SIG-M5 (cell line): ENCODE data around the gene SLC29A1.
"Not testable (repeated sequence)": the region's sequence is repeated elsewhere in the genome, so short reads cannot be mapped to it uniquely, and the experiment has no call there.

Experiments used
- DNase-seq: peaks from one replicate; lab custom pipeline; 2025; lab: John Stamatoyannopoulos, UW

The SLC29A1 gene

DNA sequence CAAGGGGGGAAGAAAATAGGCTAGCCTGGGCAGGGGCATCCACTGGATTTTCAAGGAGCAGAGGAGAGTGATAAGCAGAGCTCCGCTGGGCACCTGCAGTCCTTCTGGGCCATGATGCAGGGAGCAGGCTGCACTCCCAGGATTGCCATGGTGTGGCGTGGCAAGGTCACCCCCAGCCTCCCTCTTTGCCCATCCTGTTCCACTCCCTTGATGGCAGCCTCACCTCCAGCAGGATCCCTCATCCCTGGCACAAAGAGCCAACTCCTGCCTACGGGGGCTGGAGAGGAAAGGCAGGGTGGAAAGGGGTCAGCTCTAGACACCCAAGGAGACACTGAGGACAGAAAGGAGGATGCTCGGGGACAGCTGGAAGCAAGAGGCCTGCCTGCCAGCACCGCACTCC, 29.1 kb upstream of the SLC29A1 start:
- DNase-seq, result no peak

DNA sequence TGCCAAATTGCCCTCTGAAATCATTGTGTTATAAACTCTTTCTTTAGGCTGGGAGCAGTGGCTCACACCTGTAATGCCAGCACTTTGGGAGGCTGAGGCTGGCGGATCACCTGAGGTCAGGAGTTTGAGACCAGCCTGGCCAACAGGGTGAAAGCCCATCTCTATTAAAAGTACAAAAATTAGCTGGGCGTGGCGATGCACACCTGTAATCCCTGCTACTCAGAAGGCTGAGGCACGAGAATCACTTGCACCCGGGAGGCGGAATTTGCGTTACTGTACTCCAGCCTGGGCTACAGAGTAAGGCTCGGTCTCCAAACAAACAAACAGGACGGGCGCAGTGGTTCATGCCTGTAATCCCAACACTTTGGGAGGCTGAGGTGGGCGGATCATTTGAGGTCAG, 27.0 kb upstream of the SLC29A1 start:
- not testable (repeated sequence) for DNase-seq

DNA sequence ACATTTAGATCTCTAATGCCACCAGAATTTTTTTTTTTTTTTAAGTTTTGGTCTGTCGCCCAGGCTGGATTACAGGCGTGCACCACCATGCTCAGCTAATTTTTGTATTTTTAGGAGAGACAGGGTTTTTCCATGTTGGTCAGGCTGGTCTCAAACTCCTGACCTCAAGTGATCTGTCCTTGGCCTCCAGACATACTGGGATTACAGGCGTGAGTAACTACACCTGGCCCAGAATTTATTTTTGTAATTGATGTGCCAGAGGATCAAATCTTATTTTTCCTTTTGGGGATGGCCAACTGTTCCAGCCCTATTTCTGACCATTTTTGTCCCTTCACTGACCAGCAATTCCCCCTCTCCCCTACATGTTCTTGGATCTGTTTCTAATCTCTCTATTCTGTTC, 24.7 kb upstream of the SLC29A1 start:
- no peak for DNase-seq

DNA sequence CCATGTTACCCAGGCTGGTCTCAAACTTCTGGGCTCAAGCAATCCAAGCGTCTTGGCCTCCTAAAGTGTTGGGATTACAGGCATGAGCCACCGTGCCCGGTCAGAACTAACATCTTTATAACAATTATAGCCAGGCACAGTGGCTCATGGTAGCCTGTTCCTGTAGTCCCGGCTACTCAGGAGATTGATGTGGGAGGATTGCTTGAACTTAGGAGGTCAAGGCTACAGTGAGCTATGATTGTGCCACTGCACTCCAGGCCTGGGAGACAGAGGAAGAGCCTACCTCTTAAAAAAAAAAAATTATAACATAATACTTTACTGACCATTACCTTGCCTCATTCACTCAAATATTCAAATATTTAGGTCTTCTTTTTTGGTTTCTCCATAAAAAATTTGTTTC, 23.5 kb upstream of the SLC29A1 start:
- no peak for DNase-seq

DNA sequence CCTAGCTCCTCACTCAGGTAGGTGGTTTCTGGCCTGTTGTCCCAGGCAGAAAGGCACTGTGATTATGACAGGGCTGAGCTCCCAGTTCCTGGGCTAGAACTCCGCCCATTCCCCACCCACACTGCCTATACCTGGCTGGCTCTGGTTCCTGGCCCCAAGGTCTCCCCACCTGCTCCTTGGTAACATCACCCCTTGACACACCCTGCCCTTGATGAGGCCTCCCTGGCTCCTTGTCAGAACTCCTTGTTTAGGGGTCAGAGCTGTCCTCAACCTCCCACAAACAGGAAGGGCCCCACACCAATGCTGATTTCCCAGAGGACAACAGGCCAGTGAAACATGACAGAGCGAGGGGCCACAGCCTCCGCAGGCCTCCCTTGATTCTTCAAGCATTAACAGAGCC, 22.2 kb upstream of the SLC29A1 start:
- DNase-seq, result no peak

DNA sequence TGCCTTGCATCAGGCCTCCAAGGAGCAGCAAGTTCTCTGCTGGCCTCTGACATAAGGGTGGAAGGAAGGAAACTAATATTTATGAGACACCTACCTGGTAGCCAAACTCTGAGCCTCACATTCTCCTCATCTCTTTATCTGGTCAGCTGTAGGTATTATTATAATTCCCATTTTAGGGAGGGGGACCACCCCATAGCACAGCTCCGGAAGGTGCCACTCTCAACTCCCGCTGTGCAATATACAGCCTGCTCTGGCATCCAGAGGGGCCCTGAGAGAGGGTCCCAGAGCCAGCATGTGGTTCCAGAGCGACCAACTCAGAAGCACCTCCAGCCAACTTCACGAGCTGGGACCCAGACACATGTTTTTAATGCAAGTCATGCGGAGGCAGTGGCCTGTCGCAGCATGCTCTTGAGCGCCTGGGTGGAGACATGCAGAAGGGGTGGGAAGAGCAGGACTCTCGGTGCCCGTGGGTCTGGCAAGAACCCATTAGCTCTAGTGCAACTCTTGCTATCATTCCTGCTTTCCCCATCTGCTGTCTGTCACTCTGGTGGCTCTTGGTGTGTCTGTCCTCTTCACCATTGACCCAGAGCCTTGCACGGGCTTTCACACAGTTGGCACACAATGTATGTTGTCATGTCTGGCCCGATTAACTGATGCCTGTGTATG, 21.6 kb upstream of the SLC29A1 start:
- DNase-seq, result no peak

DNA sequence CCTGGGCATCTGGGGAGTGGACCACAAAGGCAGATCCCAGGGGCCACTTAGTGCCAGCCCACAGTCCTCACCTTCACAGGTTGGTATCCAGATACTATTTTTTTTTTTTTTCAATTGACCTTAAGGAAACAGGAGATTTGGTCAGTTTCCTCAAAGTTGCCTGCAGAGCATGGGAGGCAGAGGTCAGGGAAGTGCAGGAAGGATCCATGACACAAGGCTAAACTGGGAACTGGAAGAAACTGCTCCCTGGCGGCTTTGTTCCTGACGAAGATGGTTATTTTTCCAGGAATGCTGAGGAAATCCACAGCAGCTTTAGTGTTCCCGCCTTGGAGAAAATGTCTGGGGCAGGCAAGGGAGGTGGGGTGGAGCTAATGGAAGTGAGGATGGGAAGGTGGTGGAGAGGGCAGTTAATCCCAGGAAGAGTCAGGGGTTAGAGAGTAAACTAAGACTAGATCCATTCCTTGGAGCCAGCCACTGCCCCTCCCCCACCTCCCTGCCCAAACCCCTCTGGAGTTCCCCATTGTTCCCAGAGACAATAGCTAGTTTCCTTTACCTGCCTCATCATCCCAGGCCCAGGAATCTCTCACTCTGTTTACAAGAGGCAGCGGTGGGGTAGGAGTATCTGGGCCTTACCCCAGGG, 20.9 kb upstream of the SLC29A1 start:
- DNase-seq, result no peak

DNA sequence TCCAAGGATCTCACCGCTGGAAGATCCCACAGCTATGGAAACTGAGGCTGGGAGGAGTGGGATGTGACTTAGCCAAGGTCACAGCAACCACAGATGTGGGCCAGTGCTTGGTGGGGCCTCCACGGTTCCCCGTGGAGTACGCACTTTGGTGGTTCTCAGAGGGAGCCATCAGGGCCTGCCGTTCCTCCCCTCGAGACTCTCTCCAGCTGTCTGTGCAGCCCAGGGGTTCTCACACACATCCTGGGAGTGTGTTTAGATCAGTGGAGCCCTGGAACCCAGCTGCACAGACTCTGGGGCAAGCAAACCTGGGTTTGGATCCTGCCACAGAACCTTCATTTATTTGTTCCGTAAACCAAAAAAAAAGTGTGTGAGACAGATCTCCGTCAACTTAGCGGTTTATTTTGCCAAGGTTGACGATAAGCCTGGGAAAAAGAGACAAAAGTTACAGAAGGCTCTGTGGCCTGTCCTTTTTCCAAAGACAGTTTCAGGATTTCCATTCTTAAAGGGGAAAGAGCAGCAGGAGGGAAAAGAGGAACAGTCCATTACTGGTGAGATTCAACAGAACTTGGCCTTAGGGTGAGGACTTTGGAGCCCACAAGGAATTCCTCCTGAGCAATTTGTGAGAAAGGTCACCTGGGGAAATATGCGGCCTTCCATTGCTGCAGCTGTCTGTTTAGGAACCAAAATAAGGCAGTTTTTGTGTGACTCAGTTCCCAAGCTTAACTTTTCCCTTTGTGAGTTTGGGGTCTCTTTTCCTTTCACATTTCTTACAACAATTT, 20.2 kb upstream of the SLC29A1 start:
- no peak for DNase-seq

DNA sequence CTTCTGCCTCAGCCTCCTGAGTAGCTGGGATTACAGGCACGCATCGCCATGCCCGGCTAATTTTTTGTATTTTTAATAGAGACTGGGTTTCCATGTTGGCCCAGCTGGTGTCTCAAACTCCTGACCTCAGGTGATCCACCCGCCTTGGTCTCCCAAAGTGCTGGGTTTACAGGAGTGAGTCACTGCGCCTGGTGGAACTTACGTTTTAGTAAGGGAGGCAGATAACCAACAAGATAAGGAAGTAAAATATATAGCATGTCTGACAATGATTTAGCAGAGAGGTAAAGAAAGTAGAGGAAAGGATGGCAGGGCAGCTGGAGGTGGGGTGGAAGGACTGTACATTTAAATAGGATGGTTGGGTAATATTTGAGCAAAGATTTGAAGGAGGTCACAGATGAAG, 19.4 kb upstream of the SLC29A1 start:
- no peak for DNase-seq

DNA sequence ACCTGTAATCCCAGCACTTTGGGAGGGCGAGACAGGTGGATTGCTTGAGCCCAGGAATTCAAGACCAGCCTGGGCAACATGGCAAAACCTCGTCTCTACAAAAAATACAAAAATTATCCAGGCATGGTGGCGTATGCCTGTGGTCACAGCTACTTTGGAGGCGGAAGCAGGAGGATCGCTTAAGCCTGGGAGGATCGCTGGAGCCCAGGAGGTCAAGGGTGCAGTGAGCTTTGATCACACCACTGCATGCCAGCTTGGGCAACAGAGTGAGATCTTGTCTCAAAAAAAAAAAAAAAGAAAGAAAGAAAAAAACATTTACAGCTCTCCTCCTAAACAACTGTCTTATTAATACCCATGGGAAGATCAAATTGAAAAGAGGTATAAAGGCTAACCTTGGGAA, 15.4 kb upstream of the SLC29A1 start:
- DNase-seq, result no peak

DNA sequence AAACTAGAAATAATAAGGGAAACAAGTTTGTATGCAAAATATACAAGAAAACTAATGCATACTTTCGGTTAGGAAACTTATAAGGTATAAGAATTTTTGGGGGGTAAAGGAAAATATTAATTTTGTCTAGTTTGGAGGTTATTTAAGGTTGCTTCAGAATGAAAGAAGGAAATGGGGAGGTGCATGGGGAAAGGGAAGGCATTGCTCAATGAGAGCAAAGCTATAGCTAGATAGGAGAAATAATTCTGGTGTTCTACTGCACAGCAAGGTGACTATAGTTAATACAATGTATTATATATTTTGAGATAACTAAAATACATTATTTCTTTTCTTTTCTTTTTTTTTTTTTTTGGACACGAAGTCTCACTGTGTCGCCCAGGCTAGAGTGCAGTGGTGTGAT, 12.1 kb upstream of the SLC29A1 start:
- DNase-seq, result no peak

DNA sequence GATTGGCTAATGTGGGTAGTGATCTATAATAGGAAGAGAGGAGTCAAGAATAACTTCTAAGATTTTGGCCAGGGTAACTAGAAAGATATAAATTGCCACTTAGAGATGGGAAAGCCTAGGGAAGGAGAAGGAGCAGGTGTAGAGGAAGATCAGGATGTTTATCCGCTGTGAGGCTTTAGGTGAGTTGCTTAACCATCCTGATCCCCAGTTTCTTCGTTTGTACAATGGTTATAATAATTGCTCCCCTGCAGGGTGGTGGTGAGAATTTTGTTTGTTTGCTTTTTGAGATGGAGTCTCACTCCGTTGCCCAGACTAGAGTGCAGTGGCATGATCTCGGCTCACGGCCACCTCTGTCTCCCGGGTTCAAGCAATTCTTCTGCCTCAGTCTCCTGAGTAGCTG, 9.1 kb upstream of the SLC29A1 start:
- DNase-seq, result no peak

DNA sequence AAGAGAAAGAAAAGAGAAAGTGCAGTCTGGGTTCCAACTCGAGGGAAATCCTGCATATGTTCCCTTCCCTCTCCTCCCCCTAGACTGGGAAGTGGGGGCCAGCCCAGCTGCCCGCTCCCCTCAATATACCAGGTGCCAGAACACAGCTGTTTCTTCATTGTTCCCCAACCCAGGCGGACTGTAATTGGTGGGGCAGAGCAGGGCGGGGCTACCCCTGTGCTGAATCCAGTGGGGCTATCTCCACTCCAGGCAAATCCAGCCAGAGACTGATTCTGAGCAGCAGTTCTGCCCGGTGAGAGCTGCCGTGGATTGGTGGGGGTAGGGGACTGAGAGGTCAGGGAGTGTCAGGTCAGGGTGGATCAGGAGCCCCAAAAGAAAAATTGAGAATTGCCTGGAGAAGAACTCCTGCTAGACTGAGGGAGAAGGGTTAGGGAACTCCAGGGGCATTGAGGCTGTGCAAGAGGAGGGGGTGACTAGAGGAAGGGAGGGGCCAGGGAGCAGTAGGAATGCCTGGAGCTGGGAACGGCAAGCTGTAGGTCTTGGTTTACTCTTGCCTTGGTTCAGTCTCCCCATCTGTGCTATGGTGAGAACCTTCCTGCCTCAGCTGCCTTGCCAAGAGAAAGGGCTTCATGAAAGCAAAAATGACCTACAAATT, 6.6 kb upstream of the SLC29A1 start, which contains the start of gene MYMX:
TSS of gene MYMX (plus strand) at position 250 of the 655 bp plus-strand sequence. CDS start 546 bp downstream, outside the sequence.
- no peak for DNase-seq

DNA sequence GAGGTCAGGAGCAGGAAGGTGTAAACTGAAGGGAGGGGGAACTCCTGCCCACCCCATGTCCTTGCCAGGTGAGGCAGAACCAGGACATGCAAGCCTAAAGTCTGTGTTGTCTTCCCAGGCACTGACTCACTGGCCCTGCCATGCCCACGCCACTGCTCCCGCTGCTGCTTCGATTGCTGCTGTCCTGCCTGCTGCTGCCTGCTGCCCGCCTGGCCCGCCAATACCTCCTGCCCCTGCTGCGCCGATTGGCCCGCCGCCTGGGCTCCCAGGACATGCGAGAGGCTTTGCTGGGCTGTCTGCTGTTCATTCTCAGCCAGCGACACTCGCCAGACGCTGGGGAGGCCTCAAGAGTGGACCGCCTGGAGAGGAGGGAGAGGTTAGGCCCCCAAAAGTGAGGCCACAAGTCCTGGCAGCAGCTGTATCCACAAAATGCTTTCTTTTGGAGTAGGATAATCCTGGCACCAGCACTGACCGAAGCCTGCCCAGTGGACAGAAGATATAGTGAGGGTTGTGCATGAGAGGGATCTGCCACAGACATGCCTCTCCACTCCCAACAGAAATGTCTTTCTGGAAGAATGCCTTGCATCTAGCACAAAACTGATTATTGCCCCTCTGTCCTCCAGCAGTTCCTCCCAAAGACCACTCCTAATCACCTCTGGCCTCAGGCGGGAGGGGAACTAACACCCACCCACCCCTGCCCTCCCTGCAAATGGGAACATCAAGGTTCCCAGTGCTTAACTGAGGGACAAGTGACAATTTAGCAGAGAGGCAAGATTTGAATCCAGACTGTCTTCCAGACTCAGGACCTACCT, 5.9 kb upstream of the SLC29A1 start:
- no peak for DNase-seq

DNA sequence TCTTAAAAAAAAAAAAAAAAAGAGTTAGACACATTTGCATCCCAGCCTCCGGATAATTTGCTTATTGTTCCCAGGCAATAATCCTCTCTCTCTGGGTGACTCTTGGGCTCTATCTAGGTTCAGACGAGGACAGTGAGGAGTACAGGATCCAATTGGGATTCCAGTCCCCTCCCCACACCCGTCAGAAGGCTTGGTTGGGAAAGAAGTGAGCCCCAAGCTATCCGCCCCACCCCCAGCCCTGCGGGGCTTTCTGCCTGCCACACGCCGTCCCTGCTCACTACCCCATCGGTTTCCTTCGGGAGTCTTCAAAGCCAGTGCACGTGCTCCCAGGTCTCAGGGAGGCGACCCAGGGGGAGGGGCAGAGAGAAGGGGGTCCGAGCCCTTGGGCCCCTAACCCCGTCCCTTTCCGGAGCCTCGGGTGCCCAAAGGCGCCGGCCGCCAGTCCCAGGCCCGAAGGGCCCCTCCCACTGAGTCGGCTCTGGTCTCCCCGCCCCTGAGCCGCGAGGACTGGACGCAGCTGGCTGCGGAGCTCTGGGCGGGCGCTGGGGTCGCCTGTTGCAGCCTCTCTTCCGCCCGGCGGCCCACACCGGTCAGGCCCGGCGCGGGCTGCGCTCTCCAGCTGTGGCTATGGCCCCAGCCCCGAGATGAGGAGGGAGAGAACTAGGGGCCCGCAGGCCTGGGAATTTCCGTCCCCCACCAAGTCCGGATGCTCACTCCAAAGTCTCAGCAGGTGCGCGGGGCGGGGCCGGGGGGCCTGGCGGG, 4.2 kb upstream of the SLC29A1 start:
- DNase-seq, result no peak

DNA sequence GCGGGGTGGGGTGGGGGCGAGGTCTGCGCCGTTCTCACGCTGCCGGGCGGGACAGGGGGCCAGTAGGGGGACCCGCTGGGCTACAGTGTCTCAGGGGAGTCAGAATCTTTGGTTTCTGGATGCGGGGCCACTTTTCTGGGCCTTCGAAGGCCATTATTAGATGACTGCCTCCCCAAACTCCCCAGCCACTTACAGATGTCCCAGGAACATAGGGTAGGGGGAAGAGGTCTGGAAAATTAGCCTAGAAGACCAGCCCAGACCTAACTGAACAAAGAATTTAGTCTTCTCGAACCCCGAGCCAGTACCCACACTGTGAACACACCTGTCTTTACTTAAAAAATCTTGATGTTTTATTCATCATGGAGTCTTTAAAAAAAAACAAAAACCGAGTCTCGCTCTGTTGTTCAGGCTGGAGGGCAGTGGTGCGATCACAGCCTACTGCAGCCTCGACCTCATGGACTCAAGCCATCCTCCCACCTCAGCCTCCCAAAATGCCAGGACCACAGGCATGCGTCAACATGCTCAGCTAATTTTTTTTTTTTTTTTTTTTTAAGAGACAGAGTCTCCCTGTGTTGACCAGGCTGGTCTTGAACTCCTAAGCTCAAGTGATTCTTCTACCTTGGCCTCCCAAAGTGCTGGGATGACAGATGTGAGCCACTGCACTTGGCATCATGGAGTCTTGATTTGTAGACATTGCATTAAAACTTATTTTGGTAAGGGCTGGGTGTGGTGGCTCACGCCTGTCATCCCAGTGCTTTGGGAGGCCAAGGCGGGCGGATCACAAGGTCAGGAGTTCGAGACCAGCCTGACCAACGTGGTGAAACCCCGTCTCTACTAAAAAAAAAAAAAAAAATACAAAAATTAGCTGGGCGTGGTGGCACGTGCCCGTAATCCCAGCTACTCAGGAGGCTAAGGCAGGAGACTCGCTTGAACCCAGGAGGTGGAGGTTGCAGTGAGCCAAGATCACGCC, 3.3 kb upstream of the SLC29A1 start:
- no peak for DNase-seq

DNA sequence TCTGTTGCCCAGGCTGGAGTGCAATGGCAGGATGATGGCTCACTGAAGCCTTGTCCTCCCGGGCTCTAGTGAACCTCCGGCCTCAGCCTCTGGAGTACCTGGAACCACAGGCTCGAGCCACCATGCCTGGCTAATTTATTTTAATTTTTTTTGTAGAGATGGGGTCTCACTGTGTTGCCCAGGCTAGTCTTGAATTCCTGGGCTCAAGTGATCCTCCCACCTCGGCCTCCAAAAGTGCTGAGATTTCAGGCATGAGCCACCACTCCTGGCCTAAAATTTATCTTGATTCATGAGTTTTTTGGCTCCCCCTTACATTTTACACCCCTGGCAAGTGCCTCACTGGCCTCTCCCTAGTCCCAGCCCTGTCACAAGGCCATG, 2.5 kb upstream of the SLC29A1 start:
- no peak for DNase-seq

DNA sequence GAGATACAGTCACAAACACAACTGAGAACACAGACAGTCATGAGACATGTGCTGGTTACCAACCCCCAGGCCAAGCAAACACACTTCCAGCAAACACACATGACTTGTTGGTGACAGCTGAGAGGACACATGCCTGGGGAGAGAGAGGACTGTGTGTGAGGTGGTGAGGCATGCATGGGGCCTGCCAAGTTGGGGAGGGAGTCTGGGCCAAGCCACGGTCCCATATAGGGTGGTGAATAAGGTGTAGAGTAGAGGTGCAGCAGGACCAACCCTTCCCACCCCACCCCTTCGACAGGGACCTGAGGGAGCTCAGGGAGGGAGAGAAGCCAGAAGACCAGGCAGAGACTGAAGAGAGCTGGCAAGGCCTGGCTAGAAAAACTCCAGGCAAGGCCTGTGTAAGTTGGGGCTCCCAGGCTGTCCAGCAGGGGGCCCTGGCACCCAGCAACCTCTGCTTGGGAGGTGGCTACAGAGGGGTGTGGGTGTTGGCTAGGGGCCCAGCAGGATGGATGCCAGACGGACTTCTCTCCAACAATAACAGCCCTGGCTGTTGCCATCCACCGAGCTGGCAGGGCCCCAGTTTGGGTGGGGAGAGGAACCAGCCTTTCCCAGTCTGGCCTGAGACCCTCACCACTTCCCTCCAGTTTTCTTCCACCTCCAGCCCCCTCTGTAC, 2.0 kb upstream of the SLC29A1 start:
- peak; percentile 8 for DNase-seq

DNA sequence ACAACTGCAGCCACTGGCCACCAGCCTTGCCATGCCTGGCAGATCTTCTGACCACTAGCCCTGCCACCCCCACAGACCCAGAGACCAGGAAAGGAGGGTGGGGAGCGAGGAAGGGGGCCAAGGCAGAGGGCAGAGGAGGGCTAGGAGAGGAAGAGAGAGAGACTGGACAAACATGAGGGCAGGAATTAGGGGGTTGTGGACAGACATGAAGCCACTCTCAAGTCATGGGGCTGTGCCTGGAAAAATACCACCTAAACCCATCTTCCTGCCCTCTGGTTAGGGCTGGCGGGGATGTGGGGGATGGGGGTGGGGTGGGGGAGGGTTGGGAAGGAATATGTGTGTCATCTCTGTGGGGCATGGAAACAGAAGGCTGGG, 1.4 kb upstream of the SLC29A1 start:
- no peak for DNase-seq
